Subcutaneous adipose tissue (tissue), 4 donors: Measurements from ENCODE around the gene RFX7. TPM values are rescaled to one million over a fixed set of nuclear protein-coding genes. Genes with fewer than 3 reads are reported as not detected.

Experiments used
- small RNA-seq: library from RNA; depleted of rRNA; stranded (forward); fragments of <200 nt; gene quantifications from one replicate; pipeline ENCODE3, GENCODE V24; 2016
- total RNA-seq, 4 donors: library from RNA; depleted of rRNA; stranded (reverse); fragments of >200 nt; gene quantifications; one replicate each; pipeline ENCODE4 v1.1.0, GENCODE V29; 2016
- TF ChIP-seq, protein P1 (sequence below): fragments of 450-650 bp; IDR thresholded peaks from one replicate; pipeline ENCODE4 v1.5.1; 2016; ENCODE audit warnings: low read depth, mild to moderate bottlenecking, control low read depth, antibody characterized with exemption, moderate library complexity

RFX7 gene
- total RNA-seq, 4 donors from 2014 or later: 6.0 to 10.2 (median 8.3) TPM

DNA sequence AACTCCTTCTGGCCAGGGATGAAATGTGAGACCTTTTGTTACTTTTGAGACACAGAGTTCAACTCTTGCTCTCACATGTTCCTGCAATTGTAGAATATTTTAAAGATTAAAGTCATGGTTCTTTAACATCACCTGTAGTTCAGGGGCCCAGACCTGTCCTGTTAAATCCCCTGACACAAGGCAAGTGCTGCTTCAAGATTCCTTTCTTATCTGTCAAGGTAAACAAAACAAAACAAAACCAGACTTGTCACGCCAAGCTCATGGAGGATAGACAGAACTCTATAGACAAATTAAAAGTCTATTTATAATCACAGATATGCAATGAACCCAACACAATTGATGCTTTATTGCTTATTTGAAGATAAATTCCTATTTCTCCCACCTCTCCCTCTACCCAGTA lies 201.6 kb downstream of the RFX7 start:
- TF ChIP-seq, protein P1, sequence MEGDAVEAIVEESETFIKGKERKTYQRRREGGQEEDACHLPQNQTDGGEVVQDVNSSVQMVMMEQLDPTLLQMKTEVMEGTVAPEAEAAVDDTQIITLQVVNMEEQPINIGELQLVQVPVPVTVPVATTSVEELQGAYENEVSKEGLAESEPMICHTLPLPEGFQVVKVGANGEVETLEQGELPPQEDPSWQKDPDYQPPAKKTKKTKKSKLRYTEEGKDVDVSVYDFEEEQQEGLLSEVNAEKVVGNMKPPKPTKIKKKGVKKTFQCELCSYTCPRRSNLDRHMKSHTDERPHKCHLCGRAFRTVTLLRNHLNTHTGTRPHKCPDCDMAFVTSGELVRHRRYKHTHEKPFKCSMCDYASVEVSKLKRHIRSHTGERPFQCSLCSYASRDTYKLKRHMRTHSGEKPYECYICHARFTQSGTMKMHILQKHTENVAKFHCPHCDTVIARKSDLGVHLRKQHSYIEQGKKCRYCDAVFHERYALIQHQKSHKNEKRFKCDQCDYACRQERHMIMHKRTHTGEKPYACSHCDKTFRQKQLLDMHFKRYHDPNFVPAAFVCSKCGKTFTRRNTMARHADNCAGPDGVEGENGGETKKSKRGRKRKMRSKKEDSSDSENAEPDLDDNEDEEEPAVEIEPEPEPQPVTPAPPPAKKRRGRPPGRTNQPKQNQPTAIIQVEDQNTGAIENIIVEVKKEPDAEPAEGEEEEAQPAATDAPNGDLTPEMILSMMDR: no peak

DNA sequence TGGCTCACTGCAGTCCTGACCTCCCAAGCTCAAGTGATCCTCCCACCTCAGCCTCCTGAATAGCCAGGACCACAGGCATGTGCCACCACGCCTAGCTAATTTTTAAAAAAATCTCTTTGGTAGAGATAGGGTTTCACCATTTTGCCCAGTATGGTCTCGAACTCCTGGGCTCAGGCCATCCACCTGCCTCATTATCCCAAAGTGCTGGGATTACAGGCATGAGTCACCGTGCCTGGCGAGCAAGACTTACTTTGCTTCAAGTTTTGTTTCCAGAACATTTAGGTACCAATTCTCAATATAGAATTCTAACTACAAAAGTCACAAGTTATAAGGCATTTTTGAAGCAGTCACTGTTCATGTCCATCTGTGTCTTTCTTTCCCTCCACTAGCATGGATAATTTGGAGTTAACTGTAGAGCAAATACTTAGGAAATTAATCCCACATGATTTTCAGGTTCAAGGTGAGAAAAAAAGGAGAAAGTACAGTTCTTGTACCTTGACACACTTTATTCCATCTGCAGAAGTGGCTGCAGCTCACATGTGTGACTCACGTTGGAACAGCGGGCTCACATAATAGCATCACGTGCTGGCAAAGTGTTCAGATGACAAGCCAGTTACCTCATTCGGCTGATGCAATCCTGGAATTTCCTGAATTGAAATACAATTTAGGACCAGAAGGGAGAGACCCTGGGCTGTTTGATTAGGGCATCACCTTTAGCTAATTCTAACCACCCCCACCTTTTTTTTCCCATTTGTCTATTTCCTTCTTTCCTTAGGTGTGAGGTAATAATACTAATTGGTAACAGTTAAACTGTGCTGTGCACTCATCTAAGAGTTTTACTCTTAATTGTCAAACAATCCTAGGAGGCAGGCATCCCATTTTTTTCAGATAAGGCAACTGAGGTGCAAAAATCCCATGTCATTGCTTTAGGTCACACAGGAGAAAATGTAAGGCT lies 203.3 kb downstream of the RFX7 start:
- TF ChIP-seq, protein P1: no peak

DNA sequence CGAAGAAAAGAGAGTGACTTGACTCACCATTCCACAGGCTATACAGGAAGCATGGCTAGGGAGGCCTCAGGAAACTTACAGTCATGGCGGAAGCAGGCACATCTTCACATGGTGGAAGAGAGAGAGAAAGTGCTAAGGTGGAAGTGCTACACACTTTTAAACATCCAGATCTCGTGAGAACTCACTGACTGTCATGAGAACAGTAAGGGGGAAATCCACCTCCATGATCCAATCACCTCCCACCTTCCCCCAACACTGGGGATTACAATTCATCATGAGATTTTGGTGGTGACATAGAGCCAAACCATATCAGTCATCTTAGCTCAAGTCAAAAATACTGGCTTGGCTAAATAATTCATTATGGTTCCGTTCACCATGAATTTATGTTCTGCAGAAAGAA lies 205.0 kb downstream of the RFX7 start:
- TF ChIP-seq, protein P1: no peak

DNA sequence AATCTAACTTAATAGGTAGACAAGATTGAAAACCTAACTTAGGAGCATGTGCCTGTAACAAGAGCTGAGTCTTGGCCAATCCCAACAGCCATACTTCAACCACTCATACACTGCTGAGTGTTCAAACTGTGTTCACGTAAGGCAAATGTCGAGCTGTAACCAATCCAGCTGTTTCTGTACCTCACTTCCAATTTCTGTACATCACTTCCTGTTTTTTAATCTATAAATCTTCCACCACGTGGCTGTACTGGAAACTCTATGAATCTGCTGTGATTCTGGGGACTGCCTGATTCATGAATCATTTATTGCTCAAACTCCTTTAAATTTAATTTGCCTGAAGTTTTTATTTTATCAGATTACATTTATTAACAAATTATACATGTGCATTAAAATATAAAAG lies 205.7 kb downstream of the RFX7 start:
- TF ChIP-seq, protein P1: no peak

Small RNA genes lying within 50 kb of the gene (small RNA-seq; reads per million reads assigned to genes)
- not detected for gene CD24P2
- not detected for gene RNU6-1287P

Other genes starting within 250 kb of the RFX7 start
- gene TEX9, start 121.5 kb upstream of the RFX7 start, total RNA-seq: 1 to 10 TPM in 3 of 4 donors, under 1 TPM in 1; 0.82 to 4.6 (median 1.6) TPM
- gene MNS1, start 221.3 kb upstream of the RFX7 start, total RNA-seq: 1 to 10 TPM in 2 of 4 donors, under 1 TPM in 2; 0.38 to 1.8 (median 0.84) TPM